Kidney epithelial cell (primary cell): Measurements from ENCODE around the gene TMEM192. TPM values are rescaled to one million over a fixed set of nuclear protein-coding genes. Genes with fewer than 3 reads are reported as not detected.
"Not testable (repeated sequence)": the region's sequence is repeated elsewhere in the genome, so short reads cannot be mapped to it uniquely, and the experiment has no call there.

Experiments
- DNase-seq: peaks from one replicate; pipeline ENCODE4 v3.0.0-alpha.2; 2010; ENCODE audit warnings: low read depth
- H3K27me3 ChIP-seq: 2 replicates; pipeline ENCODE4 v1.6.0; 2011; ENCODE audit warnings: low read length; ENCODE audit not compliant: control insufficient read depth, insufficient read depth
- H3K36me3 ChIP-seq: 2 replicates; pipeline ENCODE4 v1.5.1; 2011; ENCODE audit warnings: low read length; ENCODE audit not compliant: control insufficient read depth, insufficient read depth
- H3K4me3 ChIP-seq: 2 replicates; pipeline ENCODE4 v1.5.1; 2011; ENCODE audit warnings: low read depth, mild to moderate bottlenecking, control low read depth, low read length
- total RNA-seq: library from RNA; depleted of rRNA; stranded (reverse); fragments of >200 nt; gene quantifications from 2 replicates; pipeline ENCODE4 v1.2.3, GENCODE V29; 2015
- TF ChIP-seq, protein P1 (sequence below): IDR thresholded peaks from 2 replicates; pipeline ENCODE4 v1.5.1; 2011; ENCODE audit warnings: mild to moderate bottlenecking, moderate library complexity, low read length, control low read depth, inconsistent platforms; ENCODE audit not compliant: insufficient read depth, poor library complexity, severe bottlenecking

The TMEM192 gene
- total RNA-seq, 1 donor from 2014 or later: 21.1 TPM

DNA sequence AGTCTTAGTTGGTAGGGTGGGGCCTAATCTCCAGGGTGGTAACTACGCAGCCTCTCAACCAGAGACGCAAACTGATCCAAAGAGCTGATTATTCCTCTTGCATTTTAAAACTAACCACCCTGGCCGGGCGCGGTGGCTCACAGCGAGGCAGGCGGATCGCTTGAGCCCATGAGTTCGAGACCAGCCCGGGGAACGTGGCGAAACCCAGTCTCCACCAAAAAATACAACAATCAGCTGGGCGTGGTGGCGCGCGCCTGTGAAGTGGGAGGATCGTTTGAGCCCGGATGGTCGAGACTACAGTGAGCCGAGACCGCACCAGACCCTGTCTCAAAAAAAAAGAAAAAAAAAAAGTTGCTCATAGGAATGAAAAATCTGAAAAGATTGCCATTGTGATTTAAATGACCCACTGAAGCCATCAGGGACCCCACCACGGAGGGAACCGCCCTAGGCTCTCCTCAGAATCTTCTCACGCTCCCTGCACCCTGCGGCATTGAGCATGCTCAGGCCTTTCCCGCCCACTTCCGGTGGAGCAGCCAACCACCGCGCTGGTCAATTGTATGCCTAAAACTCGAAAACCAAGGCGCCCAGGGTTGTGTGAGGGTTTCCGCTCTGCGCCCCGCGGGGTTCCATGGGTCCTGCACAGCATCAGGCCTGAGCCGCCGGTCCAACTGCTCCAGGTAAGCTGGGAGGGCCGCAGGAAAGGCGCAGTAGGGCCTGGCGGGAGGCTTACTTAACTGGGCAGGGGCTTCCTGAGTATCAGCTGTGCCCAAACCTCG, 81.0 kb downstream of the TMEM192 start, which contains the start of gene TRIM60:
TRIM60 (plus strand) TSS at position 564 of the 776 bp plus-strand sequence. CDS start 8,074 bp downstream, outside the sequence.
- no peaks in the 10 kb centered on the region for H3K36me3 ChIP-seq
- TF ChIP-seq, protein P1, sequence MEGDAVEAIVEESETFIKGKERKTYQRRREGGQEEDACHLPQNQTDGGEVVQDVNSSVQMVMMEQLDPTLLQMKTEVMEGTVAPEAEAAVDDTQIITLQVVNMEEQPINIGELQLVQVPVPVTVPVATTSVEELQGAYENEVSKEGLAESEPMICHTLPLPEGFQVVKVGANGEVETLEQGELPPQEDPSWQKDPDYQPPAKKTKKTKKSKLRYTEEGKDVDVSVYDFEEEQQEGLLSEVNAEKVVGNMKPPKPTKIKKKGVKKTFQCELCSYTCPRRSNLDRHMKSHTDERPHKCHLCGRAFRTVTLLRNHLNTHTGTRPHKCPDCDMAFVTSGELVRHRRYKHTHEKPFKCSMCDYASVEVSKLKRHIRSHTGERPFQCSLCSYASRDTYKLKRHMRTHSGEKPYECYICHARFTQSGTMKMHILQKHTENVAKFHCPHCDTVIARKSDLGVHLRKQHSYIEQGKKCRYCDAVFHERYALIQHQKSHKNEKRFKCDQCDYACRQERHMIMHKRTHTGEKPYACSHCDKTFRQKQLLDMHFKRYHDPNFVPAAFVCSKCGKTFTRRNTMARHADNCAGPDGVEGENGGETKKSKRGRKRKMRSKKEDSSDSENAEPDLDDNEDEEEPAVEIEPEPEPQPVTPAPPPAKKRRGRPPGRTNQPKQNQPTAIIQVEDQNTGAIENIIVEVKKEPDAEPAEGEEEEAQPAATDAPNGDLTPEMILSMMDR: no peak

DNA sequence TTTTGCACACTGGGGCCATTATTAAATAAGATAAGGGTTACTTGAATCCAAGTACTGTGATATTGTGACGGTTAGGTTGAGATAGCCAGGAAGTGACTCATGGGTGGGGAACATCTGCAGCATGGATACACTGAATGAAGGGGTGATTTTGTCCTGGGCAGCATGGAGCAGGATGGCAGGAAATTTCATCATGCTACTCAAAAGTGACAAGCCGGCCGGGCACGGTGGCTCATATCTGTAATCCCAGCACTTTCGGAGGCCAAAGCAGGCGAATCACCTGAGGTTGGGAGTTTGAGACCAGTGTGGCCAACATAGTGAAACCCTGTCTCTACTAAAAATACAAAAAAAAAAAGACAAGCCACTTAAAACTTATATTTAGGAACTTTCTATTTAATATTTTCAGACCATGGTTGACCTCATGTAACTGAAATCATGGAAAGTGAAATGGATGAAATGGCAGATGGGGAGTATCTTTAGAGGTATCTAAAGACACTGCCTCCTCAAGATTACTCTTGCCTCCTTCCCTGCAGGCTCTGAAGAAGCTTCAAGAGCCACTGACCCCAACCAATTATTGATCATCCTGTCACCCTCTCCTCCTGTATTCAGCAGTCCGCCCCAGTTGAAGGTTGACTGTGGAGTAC, 84.8 kb downstream of the TMEM192 start:
- Histone ChIP-seq H3K36me3 (no peaks in the 10 kb centered on the region), H3K27me3 (no peaks in the 10 kb centered on the region), H3K4me3 (no peak overlapping the region)
- DNase-seq: no peak
- TF ChIP-seq, protein P1: no peak

More for the DNA sequence above, 81.0 kb downstream of the TMEM192 start, which contains the start of gene TRIM60:
- Histone ChIP-seq H3K4me3 (no peak within 1 kb of the TSS), H3K27me3 (no peaks in the 10 kb centered on the region)
- DNase-seq: no peak

DNA sequence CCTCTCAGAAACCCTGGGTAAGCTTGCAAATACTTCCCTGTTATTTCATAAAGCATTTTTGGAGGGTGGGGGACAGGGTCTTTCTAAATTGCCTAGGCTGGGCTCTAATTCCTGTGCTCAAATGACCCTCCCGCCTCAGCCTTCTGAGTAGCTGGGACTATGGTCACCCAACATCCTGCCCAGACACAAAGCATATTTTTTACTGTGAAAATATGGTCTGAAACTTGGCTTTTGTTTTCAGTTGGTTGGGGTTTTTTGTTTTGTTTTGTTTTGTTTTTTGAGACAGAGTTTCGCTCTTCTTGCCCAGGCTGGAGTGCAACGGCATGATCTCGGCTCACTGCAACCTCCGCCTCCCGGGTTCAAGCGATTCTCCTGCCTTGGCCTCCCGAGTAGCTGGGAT, 86.9 kb downstream of the TMEM192 start:
- not testable (repeated sequence) for DNase-seq, H3K4me3 ChIP-seq, H3K36me3 ChIP-seq, H3K27me3 ChIP-seq

Other genes starting within 250 kb of the TMEM192 start
- not detected in 2 replicates for gene APELA, start 235.7 kb downstream of the TMEM192 start, total RNA-seq
- gene TRIM61, start 135.2 kb downstream of the TMEM192 start, total RNA-seq: 2.1 and 4.5 TPM in 2 replicates
- not detected in 2 replicates for gene TRIM60, start 80.9 kb downstream of the TMEM192 start, total RNA-seq
- gene TRIM75, start 59.0 kb downstream of the TMEM192 start, total RNA-seq: not detected in 2 replicates
- gene KLHL2, start 94.7 kb upstream of the TMEM192 start, total RNA-seq: 12.9 and 17.7 TPM in 2 replicates
- gene MSMO1, start 214.8 kb upstream of the TMEM192 start, total RNA-seq: 192 and 228 TPM in 2 replicates